Measurements from ENCODE around the gene SUPT6H.
"Not testable (repeated sequence)": the region's sequence is repeated elsewhere in the genome, so short reads cannot be mapped to it uniquely, and the experiment has no call there.

Gene SUPT6H

DNA sequence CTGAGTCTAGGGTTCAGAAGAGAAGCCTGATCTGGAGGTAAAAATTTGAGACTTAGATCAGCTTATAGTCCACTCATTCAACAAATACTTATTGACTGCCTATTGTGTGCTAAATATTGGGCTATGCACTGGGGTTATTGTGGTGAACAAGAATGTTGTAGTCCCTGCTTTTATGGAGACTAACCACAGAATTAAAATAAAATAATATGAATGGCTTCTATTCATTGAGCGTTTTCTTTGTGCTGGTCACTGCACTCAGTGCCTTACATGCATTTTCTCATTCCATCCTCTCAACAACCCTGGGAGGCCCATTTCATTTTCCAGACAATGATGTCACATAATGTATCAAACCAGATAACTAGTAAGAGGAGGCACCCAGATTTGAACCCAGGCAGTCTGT, 71.3 kb downstream of the SUPT6H start:
- DNase-seq (ENCODE audit: low read depth in 2 of 2): no peak
- TF ChIP-seq, protein P1, sequence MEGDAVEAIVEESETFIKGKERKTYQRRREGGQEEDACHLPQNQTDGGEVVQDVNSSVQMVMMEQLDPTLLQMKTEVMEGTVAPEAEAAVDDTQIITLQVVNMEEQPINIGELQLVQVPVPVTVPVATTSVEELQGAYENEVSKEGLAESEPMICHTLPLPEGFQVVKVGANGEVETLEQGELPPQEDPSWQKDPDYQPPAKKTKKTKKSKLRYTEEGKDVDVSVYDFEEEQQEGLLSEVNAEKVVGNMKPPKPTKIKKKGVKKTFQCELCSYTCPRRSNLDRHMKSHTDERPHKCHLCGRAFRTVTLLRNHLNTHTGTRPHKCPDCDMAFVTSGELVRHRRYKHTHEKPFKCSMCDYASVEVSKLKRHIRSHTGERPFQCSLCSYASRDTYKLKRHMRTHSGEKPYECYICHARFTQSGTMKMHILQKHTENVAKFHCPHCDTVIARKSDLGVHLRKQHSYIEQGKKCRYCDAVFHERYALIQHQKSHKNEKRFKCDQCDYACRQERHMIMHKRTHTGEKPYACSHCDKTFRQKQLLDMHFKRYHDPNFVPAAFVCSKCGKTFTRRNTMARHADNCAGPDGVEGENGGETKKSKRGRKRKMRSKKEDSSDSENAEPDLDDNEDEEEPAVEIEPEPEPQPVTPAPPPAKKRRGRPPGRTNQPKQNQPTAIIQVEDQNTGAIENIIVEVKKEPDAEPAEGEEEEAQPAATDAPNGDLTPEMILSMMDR (IDR thresholded peaks at IDR 0.05; ENCODE audit: low read depth, low read length): no peak

DNA sequence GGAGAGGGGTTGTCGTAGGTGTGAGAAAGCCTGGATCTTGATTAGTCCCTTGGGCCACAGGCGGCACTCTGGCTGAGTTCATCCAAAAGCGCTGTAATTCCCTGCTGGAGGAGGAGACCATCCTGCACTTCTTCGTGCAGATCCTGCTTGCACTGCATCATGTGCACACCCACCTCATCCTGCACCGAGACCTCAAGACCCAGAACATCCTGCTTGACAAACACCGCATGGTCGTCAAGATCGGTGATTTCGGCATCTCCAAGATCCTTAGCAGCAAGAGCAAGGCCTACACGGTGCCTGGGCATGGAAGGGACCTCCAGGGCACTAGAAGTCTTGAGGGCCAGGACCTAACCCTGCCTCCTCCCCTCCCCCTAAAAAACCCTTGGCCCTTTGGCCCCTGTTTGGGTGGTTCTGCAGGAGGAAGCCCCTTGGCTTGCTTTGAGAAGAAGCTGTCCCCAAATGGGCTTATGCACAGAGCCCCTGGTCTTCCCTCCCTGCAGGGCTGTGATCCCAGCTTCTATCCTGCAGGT, 72.8 kb downstream of the SUPT6H start:
- DNase-seq (ENCODE audit: low read depth in 2 of 2): no peak
- no peak overlapping the region for H3K4me3 ChIP-seq (replicated peaks in 1 of 2; ENCODE audit: low read depth in 2 of 2, low read length in 2 of 2)
- TF ChIP-seq, protein P1 (IDR thresholded peaks at IDR 0.05; ENCODE audit: low read depth, low read length): no peak

More for the DNA sequence above, 71.3 kb downstream of the SUPT6H start:
- no peak overlapping the region for H3K4me3 ChIP-seq (replicated peaks in 1 of 2; ENCODE audit: low read depth in 2 of 2, low read length in 2 of 2)

DNA sequence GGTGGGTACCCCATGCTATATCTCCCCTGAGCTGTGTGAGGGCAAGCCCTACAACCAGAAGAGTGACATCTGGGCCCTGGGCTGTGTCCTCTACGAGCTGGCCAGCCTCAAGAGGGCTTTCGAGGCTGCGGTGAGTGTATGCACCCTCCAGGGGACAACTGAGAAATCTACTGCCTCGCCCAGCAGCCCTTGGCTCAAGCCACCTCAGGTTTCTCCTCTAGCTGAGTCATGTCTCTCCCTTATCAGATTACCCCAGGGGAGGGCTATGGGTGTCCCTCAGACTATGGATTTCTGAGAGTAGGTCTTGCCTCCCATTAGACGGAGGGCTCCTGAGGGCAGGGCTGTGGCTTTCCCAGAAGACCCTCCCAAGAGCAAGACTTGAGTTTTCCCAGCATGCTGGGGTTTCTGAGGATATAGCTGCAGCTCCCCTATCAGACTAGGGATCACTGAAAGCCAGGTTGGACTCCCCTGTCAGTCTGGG, 73.3 kb downstream of the SUPT6H start:
- TF ChIP-seq, protein P1 (IDR thresholded peaks at IDR 0.05; ENCODE audit: low read depth, low read length): no peak

DNA sequence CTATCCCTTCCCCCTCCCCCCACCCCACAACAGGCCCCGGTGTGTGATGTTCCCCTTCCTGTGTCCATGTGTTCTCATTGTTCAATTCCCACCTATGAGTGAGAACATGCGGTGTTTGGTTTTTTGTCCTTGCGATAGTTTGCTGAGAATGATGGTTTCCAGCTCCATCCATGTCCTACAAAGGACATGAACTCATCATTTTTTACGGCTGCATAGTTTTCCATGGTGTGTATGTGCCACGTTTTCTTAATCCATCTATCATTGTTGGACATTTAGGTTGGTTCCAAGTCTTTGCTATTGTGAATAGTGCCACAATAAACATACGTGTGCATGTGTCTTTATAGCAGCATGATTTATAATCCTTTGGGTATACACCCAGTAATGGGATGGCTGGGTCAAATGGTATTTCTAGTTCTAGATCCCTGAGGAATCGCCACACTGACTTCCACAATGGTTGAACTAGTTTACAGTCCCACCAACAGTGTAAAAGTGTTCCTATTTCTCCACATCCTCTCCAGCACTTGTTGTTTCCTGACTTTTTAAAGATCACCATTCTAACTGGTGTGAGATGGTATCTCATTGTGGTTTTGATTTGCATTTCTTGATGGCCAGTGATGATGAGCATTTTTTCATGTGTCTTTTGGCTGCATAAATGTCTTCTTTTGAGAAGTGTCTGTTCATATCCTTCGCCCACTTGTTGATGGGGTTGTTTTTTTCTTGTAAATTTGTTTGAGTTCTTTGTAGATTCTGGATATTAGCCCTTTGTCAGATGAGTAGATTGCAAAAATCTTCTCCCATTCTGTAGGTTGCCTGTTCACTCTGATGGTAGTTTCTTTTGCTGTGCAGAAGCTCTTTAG, 74.1 kb downstream of the SUPT6H start:
- H3K4me3 ChIP-seq (replicated peaks in 1 of 2; ENCODE audit: low read depth in 2 of 2, low read length in 2 of 2); DNase-seq (ENCODE audit: low read depth in 2 of 2): not testable (repeated sequence)

More for the DNA sequence above, 73.3 kb downstream of the SUPT6H start:
- no peak for DNase-seq (ENCODE audit: low read depth in 2 of 2)
- no peak overlapping the region for H3K4me3 ChIP-seq (replicated peaks in 1 of 2; ENCODE audit: low read depth in 2 of 2, low read length in 2 of 2)

DNA sequence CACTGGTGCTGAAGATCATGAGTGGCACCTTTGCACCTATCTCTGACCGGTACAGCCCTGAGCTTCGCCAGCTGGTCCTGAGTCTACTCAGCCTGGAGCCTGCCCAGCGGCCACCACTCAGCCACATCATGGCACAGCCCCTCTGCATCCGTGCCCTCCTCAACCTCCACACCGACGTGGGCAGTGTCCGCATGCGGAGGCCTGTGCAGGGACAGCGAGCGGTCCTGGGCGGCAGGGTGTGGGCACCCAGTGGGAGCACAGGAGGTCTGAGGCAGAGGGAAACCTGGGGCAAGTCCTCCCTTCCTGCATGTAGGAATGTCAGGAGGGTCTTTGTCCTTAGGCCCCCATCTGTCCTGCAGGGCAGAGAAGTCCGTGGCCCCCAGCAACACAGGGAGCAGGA, 75.3 kb downstream of the SUPT6H start:
- TF ChIP-seq, protein P1 (IDR thresholded peaks at IDR 0.05; ENCODE audit: low read depth, low read length): no peak
- DNase-seq (ENCODE audit: low read depth in 2 of 2): no peak
- H3K4me3 ChIP-seq (replicated peaks in 1 of 2; ENCODE audit: low read depth in 2 of 2, low read length in 2 of 2): no peak overlapping the region

DNA sequence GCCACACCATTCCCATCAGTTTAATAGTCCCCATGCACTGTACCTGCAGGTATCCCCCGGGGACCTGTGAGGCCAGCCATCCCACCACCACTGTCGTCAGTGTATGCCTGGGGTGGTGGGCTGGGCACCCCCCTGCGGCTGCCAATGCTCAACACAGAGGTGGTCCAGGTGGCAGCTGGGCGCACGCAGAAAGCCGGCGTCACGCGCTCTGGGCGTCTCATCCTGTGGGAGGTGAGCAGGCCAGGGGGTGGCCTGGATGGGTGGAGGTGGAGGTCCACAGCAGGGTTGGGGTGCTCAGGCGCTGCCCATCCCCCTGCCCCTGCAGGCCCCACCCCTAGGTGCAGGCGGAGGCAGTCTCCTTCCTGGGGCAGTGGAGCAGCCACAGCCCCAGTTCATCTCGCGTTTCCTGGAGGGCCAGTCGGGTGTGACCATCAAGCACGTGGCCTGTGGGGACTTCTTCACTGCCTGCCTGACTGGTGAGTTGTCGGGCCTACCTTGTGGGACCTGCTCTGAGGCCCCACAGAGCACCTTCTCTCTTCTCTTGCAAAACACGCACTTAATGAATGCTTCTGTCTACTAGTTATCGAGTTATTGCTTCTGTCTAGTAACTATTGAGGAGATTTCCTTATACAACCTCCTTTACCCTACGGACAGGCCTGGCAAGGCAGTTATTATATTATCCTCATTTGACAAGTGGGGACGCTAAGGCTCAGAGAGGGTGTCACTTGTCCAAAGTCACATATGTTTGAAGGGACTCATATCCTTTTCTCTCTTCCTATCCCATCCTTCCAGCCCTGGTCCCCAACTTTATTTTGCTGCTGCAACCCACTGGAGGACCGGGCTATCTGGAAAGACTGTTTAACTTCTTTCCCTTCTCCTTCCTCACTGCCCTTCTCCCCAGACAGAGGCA, 76.0 kb downstream of the SUPT6H start:
- TF ChIP-seq, protein P1 (IDR thresholded peaks at IDR 0.05; ENCODE audit: low read depth, low read length): no peak
- H3K4me3 ChIP-seq (replicated peaks in 1 of 2; ENCODE audit: low read depth in 2 of 2, low read length in 2 of 2): no peak overlapping the region
- no peak for DNase-seq (ENCODE audit: low read depth in 2 of 2)
